ENCODE results near the gene ABAT.

- no peak for TF ChIP-seq EP300 (IDR thresholded peaks at IDR 0.05)
- TF ChIP-seq CTCF (IDR thresholded peaks at IDR 0.05) = no peak
- TF ChIP-seq POLR2A (IDR thresholded peaks at IDR 0.05; ENCODE audit: low read depth) = no peak
Observed at GRCh38 chr16:8764525-8765250, 90.3 kb downstream of the ABAT start.

Data from esophagus muscularis mucosa (tissue), 4 donors.